NCI-H187 treated with DMSO at 0.1 percent for 48 hours (cell line): ENCODE measurements around the gene JHY.
A peak's percentile ranks its signal among the peaks of the same experiment; 100 is the strongest.
"Not testable (repeated sequence)": the region's sequence is repeated elsewhere in the genome, so short reads cannot be mapped to it uniquely, and the experiment has no call there.

Experiments
- DNase-seq: peaks from one replicate; lab custom pipeline; 2025; lab: John Stamatoyannopoulos, UW

Gene JHY

DNA sequence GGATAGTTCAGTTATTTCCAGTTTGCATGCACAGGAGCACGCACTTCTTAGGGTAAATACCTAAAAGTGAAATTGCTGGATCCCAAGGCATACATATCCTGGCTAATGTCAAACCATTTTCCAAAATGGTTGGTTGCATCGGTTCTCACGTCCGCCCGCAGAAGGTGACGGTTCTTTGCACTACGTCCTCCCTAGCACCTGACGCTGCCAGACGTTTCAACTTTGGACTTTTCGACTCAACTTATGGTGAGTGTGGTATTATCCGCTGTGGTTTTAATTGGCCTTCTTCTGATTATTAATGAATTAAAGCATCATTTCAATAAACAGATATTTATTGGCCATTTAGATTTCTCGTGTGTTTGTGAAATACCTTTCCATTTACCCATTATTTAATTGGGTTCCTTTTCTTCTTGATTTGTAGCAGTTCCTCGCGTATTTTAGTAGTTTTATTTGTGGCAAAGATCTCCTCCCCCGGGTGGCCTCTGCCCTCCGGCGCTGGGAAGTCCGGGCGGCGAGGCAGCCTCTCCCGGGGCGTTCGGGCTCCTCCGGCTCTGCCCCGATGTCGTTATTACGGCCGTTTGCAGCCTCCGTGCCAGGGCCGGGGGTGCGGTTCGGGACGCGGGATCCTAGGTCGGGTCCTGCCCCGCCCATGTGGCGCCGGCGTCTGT, at the start of gene JHY:
JHY (plus strand) TSS at position 571 of the 668 bp plus-strand sequence. CDS start 3,091 bp downstream, outside the sequence.
- no peak for DNase-seq

DNA sequence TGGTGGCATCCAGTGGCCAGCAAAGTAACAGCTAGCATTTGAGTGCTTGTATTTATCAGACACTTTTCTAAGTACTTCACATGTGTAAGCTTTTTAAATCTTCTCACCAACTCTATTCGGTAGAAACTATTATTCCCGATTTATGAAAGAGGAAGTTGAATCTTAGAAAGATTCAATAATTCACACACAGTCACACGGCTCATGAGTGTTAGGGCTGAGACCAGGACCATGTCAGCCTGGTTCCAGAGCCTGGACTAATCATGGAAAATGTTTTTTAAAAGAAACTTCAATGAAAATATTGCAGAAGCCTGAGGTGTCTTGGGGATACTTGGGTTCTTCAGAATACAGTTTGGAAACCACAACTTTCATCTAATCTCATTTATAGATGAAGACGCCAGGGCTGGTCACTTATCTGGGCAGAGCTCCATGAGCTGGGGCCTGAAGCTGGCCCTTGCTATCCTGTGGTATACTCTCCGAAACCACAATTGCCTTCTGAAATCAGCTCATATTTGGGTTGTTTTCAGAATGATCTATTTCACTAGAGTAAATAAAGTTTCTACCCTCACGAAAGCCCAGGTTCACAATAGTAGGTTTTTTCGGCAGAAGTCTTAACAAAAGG, 48.6 kb upstream of the JHY start:
- no peak for DNase-seq

- no peak for DNase-seq
These were observed 45.6 kb upstream of the JHY start for GRCh38 chr11:122836916-122837315.

DNA sequence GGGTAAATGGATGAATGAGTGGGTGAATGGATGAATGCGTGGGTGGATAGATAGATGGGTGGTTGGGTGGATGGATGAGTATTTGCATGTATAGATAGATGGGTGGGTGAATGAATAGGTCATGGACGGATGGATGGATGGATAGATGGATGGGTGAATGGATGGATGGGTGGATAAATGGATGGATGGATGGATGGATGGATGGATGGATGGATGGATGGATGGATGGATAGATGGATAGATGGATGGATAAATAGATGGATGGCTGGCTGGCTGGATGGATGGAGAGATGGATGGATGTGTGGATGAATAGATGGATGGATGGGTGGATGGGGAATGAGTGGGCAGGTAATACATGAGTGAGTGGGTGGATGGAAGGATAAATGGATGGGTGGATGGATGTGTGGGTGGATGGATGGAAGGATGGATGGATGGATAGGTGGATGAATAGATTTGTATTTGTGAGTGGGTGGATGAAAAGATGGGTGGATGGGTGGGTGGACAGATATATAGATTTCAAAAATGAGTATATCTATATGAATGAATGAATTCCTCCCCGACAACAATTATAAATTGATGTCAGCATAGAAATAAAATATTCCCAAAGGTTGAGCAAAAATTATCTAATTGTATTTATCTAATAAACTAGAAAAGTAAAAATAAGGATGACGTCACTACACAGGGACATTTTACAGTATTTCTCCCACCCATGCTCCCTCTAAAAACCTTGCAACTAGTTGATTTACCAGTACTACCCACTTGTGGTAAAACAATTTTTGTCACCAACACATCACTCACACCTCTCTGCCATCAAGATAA, 44.8 kb upstream of the JHY start:
- DNase-seq, result no peak

DNA sequence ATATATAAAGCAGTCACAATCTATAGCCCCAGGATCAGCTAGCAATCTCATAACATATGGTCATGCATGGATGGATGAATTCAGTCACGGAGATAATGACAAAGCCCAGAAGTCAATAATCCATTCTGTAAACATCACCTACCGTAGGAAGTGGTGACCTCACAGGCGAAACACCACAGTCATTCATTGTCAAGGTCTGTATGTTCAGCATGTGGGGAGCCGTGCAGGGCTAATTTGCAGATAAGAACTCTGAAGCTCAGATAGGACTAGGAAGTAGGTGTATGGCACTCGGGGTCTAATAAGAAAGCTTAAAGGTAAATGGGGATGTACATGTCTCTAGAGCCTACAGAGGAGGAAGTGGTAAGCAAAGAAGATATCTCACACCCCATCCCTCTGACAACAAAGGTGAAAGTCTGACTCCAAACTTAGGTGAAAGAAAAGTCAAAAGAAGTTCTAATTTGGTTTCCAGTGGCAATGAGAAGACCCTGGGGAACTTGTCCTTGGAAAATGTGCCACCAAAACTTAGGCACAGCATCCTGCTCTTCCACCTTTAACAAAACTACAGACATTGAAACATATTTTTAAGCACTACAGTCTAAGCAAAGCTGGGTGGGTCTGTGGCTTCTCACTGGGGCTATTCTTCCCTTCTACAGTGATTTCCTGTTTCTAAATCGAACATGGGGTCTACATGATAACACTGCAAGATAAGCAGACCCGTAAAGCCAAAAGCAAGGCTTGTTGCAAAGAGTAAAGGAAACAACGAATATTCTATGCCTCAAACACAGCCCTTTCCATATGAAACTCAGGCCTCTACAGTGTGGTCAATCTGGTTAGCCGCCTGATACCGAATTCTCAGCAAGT, 39.0 kb upstream of the JHY start:
- DNase-seq, result peak; percentile 36

DNA sequence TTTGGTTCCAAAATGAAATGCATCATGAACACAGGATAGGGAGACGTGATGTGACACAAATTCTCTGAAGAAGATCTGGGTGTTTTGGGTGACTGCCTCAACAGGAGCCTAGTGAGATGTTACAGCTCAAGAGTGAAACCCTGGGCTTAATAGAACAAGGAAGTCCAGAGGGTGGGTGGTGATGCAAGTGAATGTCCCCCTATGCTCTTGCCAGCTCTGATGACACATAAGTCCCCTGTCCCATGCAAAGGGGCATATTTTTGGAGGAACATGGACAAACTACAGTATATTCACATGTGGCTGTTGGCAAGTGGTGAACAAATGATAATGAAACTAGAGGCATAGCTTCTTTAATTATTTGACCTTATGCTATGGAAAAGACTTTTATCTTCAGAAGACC, 35.1 kb upstream of the JHY start:
- DNase-seq, result no peak

DNA sequence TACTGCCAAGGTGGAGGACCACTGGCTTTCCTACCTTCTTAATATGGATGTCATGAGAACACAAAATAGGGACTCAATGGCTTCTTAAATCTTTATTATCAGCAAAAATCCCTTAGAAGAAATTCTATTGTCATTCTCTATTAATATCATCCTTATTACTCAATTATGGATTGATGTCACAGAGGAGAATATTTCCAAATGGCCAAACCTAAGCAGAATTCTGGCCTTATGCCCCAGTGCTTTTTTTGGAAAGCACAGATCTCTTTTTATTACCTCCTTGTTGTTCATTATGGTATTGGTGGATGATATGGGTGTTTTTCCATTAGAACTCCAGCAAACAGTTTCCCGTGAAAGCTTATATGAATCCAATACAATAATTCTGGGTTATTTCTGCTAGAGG, 34.4 kb upstream of the JHY start:
- DNase-seq, result no peak

DNA sequence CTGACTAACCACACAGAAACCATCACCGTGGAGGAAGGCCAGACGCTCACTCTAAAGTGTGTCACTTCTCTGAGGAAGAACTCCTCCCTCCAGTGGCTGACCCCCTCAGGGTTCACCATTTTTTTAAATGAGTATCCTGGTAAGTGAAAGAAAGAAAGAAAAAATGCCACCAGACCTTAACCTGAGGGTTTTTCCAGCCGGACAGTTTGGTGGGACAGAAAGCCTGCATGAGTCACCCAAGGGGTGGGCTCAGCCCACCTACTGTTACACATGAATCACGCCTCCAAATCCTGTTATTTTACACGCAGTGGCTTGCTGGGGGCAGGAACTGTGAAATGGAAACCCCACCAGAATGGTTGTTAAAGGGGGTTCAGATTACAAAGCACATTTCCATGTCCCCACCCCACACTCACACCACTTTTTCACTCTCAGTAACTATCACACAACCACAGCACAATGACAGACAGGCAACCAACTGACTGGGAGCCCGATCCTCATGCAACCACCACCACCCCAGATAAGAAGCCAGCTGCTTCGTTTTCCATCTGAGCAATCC, 32.4 kb upstream of the JHY start:
- DNase-seq, result no peak

- DNase-seq, result no peak
These were observed 31.1 kb upstream of the JHY start for GRCh38 chr11:122851366-122851966.

DNA sequence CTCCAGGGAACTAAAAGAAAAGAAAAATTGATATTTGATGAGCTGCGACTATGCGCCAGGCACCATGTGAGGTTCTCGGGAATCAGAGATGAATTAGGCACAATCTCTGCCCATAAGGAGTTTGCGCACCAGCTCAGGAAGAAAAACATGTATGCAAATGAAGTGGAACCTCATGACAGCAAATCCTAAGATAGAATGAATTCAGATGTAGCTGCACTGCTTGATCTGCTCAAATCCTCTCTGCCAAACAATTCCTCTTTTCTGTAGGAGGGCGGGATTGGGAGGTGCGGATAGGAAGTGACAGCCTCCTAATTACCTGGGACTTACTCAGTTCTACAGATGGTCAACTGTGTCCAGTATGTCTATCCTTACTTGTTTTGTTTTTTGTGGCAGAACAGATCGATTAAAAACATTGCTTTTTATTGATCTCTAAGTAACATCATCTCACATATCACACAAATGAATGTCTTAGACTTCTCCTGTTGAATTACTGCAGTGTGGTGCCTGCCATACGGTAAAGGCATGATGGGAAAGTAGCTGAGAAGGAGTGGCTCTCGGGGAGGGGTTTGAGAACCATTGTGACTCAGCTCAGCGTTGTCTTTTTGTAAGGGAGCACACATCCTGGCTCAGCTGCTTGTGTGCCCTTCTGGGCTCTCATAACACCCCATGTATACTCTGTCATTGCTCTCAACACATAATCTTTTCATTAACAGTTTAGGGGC, 30.3 kb upstream of the JHY start:
- no peak for DNase-seq

DNA sequence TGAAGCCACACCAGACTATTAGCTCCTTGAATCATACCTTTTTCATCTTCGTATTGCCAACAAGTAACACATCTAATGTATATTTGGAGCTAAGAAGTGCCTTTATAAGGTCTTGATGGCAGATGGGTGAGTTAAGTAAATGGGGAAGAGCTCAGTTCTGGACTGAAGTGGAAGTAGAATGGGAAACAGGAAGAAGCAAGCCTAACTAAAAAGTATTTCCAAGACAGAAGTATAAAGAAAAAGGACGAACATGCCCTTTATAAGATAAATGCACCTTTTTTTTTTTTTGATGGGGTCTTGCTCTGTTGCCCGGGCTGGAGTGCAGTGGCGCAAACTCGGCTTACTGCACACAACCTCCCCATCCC, 29.8 kb upstream of the JHY start:
- DNase-seq, result no peak

DNA sequence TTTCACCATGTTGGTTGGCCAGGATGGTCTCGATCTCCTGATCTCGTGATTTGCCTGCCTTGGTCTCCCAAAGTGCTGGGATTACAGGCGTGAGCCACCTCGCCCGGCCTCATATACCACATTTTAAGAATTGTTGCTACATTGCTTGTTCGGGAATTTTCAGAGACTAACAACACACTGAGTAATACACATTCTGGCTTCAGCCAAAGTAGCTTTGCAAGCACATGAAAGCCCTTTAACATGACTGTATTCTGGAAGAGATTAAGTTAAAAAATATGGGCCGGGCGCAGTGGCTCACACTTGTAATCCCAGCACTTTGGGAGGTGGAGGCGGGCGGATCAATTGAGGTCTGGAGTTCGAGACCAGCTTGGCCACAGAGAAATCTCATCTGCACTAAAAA, 29.3 kb upstream of the JHY start:
- DNase-seq, result no peak

- peak; percentile 71 for DNase-seq
These were observed 28.6 kb upstream of the JHY start for GRCh38 chr11:122853971-122854446.

GRCh38 chr11:122861631-122862030, 20.9 kb upstream of the JHY start:
- DNase-seq, result no peak

DNA sequence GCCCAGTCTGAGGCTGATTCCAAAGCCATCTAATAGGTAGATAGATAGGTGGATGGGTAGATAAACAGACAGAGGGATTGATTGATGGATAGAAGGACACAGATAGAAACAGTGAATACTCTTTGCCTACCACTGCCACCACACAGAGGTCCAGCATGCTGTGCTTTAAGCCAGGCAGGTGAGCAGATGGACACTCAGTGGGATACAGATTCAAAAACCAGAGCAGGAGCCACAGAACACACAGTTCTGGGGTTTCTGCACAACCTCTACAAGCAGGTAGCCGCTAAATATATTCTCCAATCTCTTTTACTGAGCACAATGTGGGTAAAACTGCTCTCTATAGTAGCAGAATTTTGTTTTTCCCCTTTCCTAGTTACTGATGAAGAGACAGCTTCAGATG, 20.5 kb upstream of the JHY start:
- no peak for DNase-seq

DNA sequence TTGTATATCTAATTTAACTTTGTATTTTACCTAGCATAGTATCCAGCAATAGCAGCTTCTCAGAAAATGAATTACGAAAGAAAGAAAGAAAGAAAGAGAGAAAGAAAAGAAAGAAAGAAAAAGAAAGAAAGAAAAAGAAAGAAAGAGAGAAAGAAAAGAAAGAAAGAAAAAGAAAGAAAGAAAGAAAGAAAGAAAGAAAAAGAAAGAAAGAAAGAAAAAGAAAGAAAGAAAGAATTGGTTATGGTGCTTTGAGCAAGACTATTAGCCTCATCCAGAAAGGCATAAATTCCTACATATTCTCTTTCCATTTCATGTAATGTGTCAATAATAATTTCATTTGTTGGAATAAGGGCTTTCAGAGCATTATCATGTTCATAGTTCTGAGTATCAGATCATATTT, 19.4 kb upstream of the JHY start:
- not testable (repeated sequence) for DNase-seq

DNA sequence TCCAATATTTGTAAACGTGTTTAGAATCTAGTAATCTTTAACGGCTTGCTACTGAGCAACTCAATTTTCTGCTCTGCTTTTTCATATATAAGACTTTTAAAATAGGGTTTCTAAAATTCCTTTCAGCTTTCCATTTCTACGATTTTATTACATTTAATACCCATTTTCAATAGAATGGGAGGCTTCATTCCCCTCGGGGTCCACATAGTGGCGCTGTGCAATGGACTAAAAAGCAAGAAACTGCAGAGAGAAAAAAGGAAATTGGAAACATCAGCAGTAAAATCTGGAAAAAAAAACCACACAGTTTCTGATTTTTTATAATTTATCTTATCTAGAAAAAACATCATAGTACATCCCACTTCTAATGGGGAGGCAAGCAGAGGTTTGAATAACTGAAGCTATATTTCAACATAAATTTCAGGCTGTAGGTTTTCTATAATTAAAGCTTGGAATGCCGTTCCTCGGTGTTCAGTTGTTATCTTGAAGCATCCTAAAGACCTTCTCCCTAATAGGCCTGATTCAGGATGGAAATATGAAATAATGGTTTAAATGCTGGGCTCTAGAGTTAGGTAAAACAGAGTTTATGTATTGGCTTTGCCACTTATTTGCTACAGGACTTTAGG, 18.7 kb upstream of the JHY start:
- no peak for DNase-seq

DNA sequence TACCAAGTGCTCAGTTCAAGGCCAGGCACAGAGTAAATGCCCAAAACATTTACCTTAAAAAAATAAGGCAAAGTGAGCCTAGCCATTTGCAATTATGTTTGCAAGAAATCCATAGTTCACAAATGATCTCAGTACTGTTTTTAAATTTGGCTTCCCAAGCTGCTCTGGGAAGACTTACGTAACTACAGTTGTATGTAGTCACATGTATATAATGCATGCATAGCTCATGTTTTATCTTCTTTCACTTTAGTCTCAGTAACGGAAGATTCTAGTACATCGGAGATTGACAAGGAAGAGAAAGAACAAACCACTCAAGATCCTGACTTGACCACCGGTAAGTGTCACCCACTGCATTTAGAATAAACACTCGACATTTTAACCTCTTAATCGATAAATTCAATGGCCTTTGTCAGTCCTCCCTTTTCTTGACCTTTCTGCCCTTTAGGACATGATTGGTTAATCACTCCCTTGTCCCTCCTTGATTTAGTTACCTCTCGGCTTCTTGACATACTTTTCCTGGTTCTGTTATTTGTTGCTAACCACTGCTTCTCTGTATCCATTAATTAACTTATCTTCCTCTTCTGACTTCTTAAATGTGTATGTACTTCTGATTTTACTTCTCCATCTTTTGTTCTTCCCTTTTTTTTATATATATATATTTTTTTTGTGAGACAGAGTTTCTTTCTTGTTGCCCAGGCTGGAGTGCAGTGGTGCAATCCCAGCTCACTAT, 18.0 kb upstream of the JHY start:
- no peak for DNase-seq

- DNase-seq, result no peak
These were observed 12.9 kb upstream of the JHY start for GRCh38 chr11:122869622-122870021.

- DNase-seq, result no peak
These were observed 11.3 kb upstream of the JHY start for GRCh38 chr11:122871302-122871701.
